GM06990 (cell line): ENCODE results near the gene ZNF253.
"Not testable (repeated sequence)": the region's sequence is repeated elsewhere in the genome, so short reads cannot be mapped to it uniquely, and the experiment has no call there.

Experiments
- DNase-seq: peaks from one replicate; pipeline ENCODE4 v3.0.0-alpha.2; 2011; ENCODE audit not compliant: insufficient read length; ENCODE audit errors: extremely low read depth
- H3K27me3 ChIP-seq: replicated peaks from 2 replicates; pipeline ENCODE4 v1.6.0; 2011; ENCODE audit warnings: low read length; ENCODE audit not compliant: control insufficient read depth, insufficient read depth
- H3K36me3 ChIP-seq: 2 replicates; pipeline ENCODE4 v1.5.1; 2011; ENCODE audit warnings: low read length; ENCODE audit not compliant: control insufficient read depth, insufficient read depth
- H3K4me3 ChIP-seq: replicated peaks from 2 replicates; pipeline ENCODE4 v1.5.1; 2011; ENCODE audit warnings: low read depth, mild to moderate bottlenecking, control low read depth, low read length
- CTCF ChIP-seq: IDR thresholded peaks from 2 replicates; pipeline ENCODE4 v1.5.1; 2011; ENCODE audit warnings: low read length, control low read depth, mild to moderate bottlenecking, inconsistent platforms; ENCODE audit not compliant: insufficient read depth, poor library complexity, severe bottlenecking

ZNF253 gene

GRCh38 chr19:19877724-19878123, 12.0 kb downstream of the ZNF253 start:
- TF ChIP-seq CTCF: no peak
- no peak for DNase-seq
- no peaks in the 10 kb centered on the region; the same call in none of the 2 replicates for H3K36me3 ChIP-seq

GRCh38 chr19:19884583-19884982, 18.9 kb downstream of the ZNF253 start:
- Histone ChIP-seq H3K27me3 (no peaks in the 10 kb centered on the region), H3K36me3 (peaks cover 2% of the 10 kb centered on the region), H3K4me3 (no peak overlapping the region)
- DNase-seq: no peak
- no peak for TF ChIP-seq CTCF

More at GRCh38 chr19:19877724-19878123, 12.0 kb downstream of the ZNF253 start:
- Histone ChIP-seq H3K27me3 (no peaks in the 10 kb centered on the region), H3K4me3 (no peak overlapping the region)

GRCh38 chr19:19892055-19892941, 26.6 kb downstream of the ZNF253 start:
- not testable (repeated sequence) for H3K36me3 ChIP-seq, H3K27me3 ChIP-seq, DNase-seq, H3K4me3 ChIP-seq

GRCh38 chr19:19900139-19900728, 34.6 kb downstream of the ZNF253 start:
- no peak for DNase-seq
- Histone ChIP-seq H3K4me3 (peak overlapping the region; percentile 74), H3K27me3 (no peaks in the 10 kb centered on the region), H3K36me3 (peaks cover 1% of the 10 kb centered on the region)
- no peak for TF ChIP-seq CTCF

GRCh38 chr19:19900729-19901444, 35.2 kb downstream of the ZNF253 start, which contains the start of gene ZNF93:
ZNF93 (plus strand) TSS chr19:19900946; CDS start chr19:19901089, 143 bp downstream.
- DNase-seq: peak; percentile 71
- H3K27me3 ChIP-seq: no peaks in the 10 kb centered on the region
- peak within 1 kb of the TSS; percentile 74 for H3K4me3 ChIP-seq
- no peak for TF ChIP-seq CTCF
- peaks cover 1% of the 10 kb centered on the region for H3K36me3 ChIP-seq

GRCh38 chr19:19907551-19907950, 41.9 kb downstream of the ZNF253 start:
- DNase-seq, H3K27me3 ChIP-seq, H3K4me3 ChIP-seq, H3K36me3 ChIP-seq: not testable (repeated sequence)
